SK-N-MC (cell line): ENCODE data around the gene JAZF1.

Source experiments
- EZH2 ChIP-seq: fragments of 200-600 bp; sonication (generic); IDR thresholded peaks from one replicate; pipeline ENCODE4 v1.6.1; 2017; ENCODE audit warnings: antibody characterized with exemption
- FOXP2 ChIP-seq: optimal IDR thresholded peaks from 2 replicates; pipeline ENCODE3; 2011; ENCODE audit warnings: mild to moderate bottlenecking, moderate library complexity; ENCODE audit not compliant: insufficient read depth; ENCODE audit errors: extremely low read length, control extremely low read depth
- POLR2AphosphoS5 ChIP-seq: IDR thresholded peaks from 2 replicates; pipeline ENCODE4 v1.6.1; 2012; ENCODE audit warnings: mild to moderate bottlenecking, low read depth, low read length, borderline replicate concordance

- no peak for TF ChIP-seq EZH2
- no peak for TF ChIP-seq POLR2AphosphoS5
- no peak for TF ChIP-seq FOXP2
Observed at GRCh38 chr7:27804139-27804538, 376.5 kb downstream of the JAZF1 start.
